IMR-90 (cell line): ENCODE data around the gene LALBA. TPM values are rescaled to one million over a fixed set of nuclear protein-coding genes. Genes with fewer than 3 reads are reported as not detected.
"Not testable (repeated sequence)": the region's sequence is repeated elsewhere in the genome, so short reads cannot be mapped to it uniquely, and the experiment has no call there.

ENCODE experiments used
- ATAC-seq: fragments of 200-7000 bp; cut with Tn5 transposase; 2 replicates; pipeline ENCODE4 v1.9.1; 2020; ENCODE audit warnings: low read depth, mild to moderate bottlenecking, moderate library complexity
- BruUV-seq: library from RNA; stranded (reverse); fragments of 400-500 nt; replicated peaks from 2 replicates; lab custom pipeline; 2021; lab: Mats Ljungman, UMichigan
- CTCF ChIA-PET: fragments of 300-600 bp; formaldehyde crosslinking; extraction: SDS; loops from one replicate; lab custom pipeline; 2021; ENCODE audit warnings: antibody characterized with exemption; lab: Yijun Ruan, JAX
- POLR2A ChIA-PET: fragments of 300-600 bp; sonication (Branson Sonifier 250); formaldehyde crosslinking; loops from one replicate; lab custom pipeline; 2022; ENCODE audit warnings: antibody characterized with exemption; ENCODE audit not compliant: unreplicated experiment; lab: Charles Lee
- DNase-seq: peaks from one replicate; pipeline ENCODE4 v3.0.0; 2013
- H2AFZ ChIP-seq: replicated peaks from 2 replicates; pipeline ENCODE3; 2013; ENCODE audit warnings: low read length, mild to moderate bottlenecking; ENCODE audit not compliant: poor library complexity
- H2AK5ac ChIP-seq: 2 replicates; pipeline ENCODE4 v1.6.1; 2013; ENCODE audit warnings: low read depth, low read length, inconsistent platforms
- H2AK9ac ChIP-seq: replicated peaks from 2 replicates; pipeline ENCODE3; 2013; ENCODE audit warnings: mild to moderate bottlenecking, low read depth, low read length, moderate library complexity; ENCODE audit not compliant: poor library complexity
- H2BK120ac ChIP-seq: 2 replicates; pipeline ENCODE4 v1.6.1; 2013; ENCODE audit warnings: low read depth, low read length, inconsistent platforms
- H2BK15ac ChIP-seq: 3 replicates; pipeline ENCODE4 v1.6.1; 2013; ENCODE audit warnings: low read depth, low read length, inconsistent platforms
- H2BK20ac ChIP-seq: 2 replicates; pipeline ENCODE4 v1.6.1; 2013; ENCODE audit warnings: low read depth, mild to moderate bottlenecking, inconsistent platforms, low read length, moderate library complexity
- H2BK5ac ChIP-seq: 2 replicates; pipeline ENCODE4 v1.6.1; 2013; ENCODE audit warnings: mild to moderate bottlenecking, low read depth, low read length, inconsistent platforms; ENCODE audit not compliant: poor library complexity, severe bottlenecking
- H3K14ac ChIP-seq: replicated peaks from 2 replicates; pipeline ENCODE4 v1.6.1; 2013; ENCODE audit warnings: low read depth, low read length, inconsistent platforms
- H3K18ac ChIP-seq: 2 replicates; pipeline ENCODE4 v1.6.1; 2013; ENCODE audit warnings: low read depth, low read length, control low read depth
- H3K23ac ChIP-seq: 2 replicates; pipeline ENCODE4 v1.6.1; 2013; ENCODE audit warnings: low read depth, low read length, inconsistent platforms
- H3K27ac ChIP-seq: 2 replicates; pipeline ENCODE4 v1.5.1; 2013; ENCODE audit warnings: mild to moderate bottlenecking, control low read depth, low read length; ENCODE audit not compliant: insufficient read depth
- H3K27me3 ChIP-seq: 2 replicates; pipeline ENCODE4 v1.6.1; 2013; ENCODE audit warnings: low read length; ENCODE audit not compliant: control insufficient read depth, insufficient read depth
- H3K36me3 ChIP-seq: 2 replicates; pipeline ENCODE4 v1.6.1; 2013; ENCODE audit warnings: low read length, mixed read lengths; ENCODE audit not compliant: control insufficient read depth, insufficient read depth
- H3K4ac ChIP-seq: 2 replicates; pipeline ENCODE4 v1.6.1; 2013; ENCODE audit warnings: low read depth, low read length, inconsistent platforms
- H3K4me1 ChIP-seq: 2 replicates; pipeline ENCODE4 v1.6.1; 2013; ENCODE audit warnings: low read length, mixed read lengths; ENCODE audit not compliant: control insufficient read depth, insufficient read depth
- H3K4me2 ChIP-seq: 2 replicates; pipeline ENCODE4 v1.6.1; 2013; ENCODE audit warnings: low read depth, mild to moderate bottlenecking, control low read depth, low read length, moderate library complexity
- H3K4me3 ChIP-seq: 2 replicates; pipeline ENCODE4 v1.5.1; 2013; ENCODE audit warnings: low read depth, mild to moderate bottlenecking, control low read depth, low read length, moderate library complexity; ENCODE audit not compliant: insufficient read depth
- H3K56ac ChIP-seq: 2 replicates; pipeline ENCODE4 v1.6.1; 2013; ENCODE audit warnings: low read length, inconsistent platforms; ENCODE audit not compliant: insufficient read depth; ENCODE audit errors: extremely low read depth
- H3K79me1 ChIP-seq, 2 experiments: 2 replicates each; pipeline ENCODE4 v1.6.1; 2013; ENCODE audit warnings: low read length in 2 of 2, inconsistent platforms in 1 of 2, low read depth in 1 of 2
- H3K9ac ChIP-seq: 2 replicates; pipeline ENCODE4 v1.6.1; 2013; ENCODE audit warnings: low read depth, low read length, control low read depth
- H3K9me1 ChIP-seq: 2 replicates; pipeline ENCODE4 v1.6.1; 2013; ENCODE audit warnings: low read length, inconsistent platforms; ENCODE audit not compliant: insufficient read depth
- H3K9me3 ChIP-seq: 2 replicates; pipeline ENCODE4 v1.6.1; 2013; ENCODE audit warnings: low read length; ENCODE audit not compliant: control insufficient read depth, insufficient read depth
- H4K20me1 ChIP-seq: 2 replicates; pipeline ENCODE4 v1.6.1; 2013; ENCODE audit warnings: low read length, inconsistent platforms; ENCODE audit not compliant: insufficient read depth
- H4K5ac ChIP-seq: 2 replicates; pipeline ENCODE4 v1.6.1; 2013; ENCODE audit warnings: mild to moderate bottlenecking, low read depth, low read length, control low read depth
- H4K8ac ChIP-seq, 2 experiments: 2 replicates each; pipeline ENCODE4 v1.6.1; 2013; ENCODE audit warnings: low read depth in 2 of 2, low read length in 2 of 2, control low read depth in 1 of 2, inconsistent platforms in 1 of 2
- H4K91ac ChIP-seq: 2 replicates; pipeline ENCODE4 v1.6.1; 2013; ENCODE audit warnings: low read depth, low read length, inconsistent platforms; ENCODE audit not compliant: insufficient read depth
- WGBS, 2 experiments: methylation state at CpG; one replicate each; pipeline versions ENCODE4 v1.1.5 to v1.1.7; 2013; ENCODE audit warnings: missing lambda C conversion rate in 2 of 2; ENCODE audit not compliant: insufficient read length in 1 of 2; ENCODE audit errors: extremely low coverage in 2 of 2; 5-methylcytosine and 5-hydroxymethylcytosine counted together
- dilution Hi-C: fragments of 300-500 bp; cut with HindIII; formaldehyde crosslinking; loops from one replicate; pipeline ENCODE4 v1.14.3; 2018; ENCODE audit warnings: low sequenced_read_pairs; ENCODE audit not compliant: unreplicated experiment
- in situ Hi-C: fragments of 300-500 bp; cut with MboI; formaldehyde crosslinking; loops from 3 replicates; pipeline ENCODE4 v1.14.3; 2019; ENCODE audit warnings: low sequenced_read_pairs, inconsistent platforms, mixed read lengths
- intact Hi-C: fragments of 100-400 bp; cut with micrococcal nuclease; formaldehyde crosslinking; loops from 2 replicates; pipeline ENCODE4 v1.10.0; 2022
- polyA plus RNA-seq, 3 experiments: library from polyadenylated mRNA; depleted of rRNA; stranded (reverse); fragments of >200 nt; gene quantifications; 2 replicates each; pipeline ENCODE4 v1.2.3, GENCODE V29; 2012; ENCODE audit warnings: low replicate concordance in 1 of 3
- total RNA-seq: library from RNA; depleted of rRNA; stranded (reverse); fragments of >200 nt; gene quantifications from 2 replicates; pipeline ENCODE4 v1.2.3, GENCODE V29; 2012

Gene LALBA
- total and polyA plus RNA-seq, 2 of the 4 experiments (the other 2 are of a cell fraction): not detected

- H3K79me1 ChIP-seq, CTCF ChIA-PET, H3K27me3 ChIP-seq, H3K4me1 ChIP-seq, H3K9me3 ChIP-seq, intact Hi-C loops, H2BK15ac ChIP-seq, H3K9me1 ChIP-seq, H3K56ac ChIP-seq, POLR2A ChIA-PET, H4K91ac ChIP-seq, DNase-seq, H2AK9ac ChIP-seq, H2AFZ ChIP-seq, H3K4me2 ChIP-seq, H3K4me3 ChIP-seq, H4K20me1 ChIP-seq, H2BK5ac ChIP-seq, BruUV-seq, H2BK20ac ChIP-seq, ATAC-seq, H3K4ac ChIP-seq, H3K27ac ChIP-seq, H3K18ac ChIP-seq, H3K9ac ChIP-seq, H3K23ac ChIP-seq, H2AK5ac ChIP-seq, H4K8ac ChIP-seq, in situ Hi-C loops, H4K5ac ChIP-seq, dilution Hi-C loops, H3K14ac ChIP-seq, H2BK120ac ChIP-seq, H3K36me3 ChIP-seq: not testable (repeated sequence)
- no CpG with 5 or more reads among the region's 11 CpGs for WGBS, 2 experiments
These were observed 16.0 kb downstream of the LALBA start for GRCh38 chr12:48553666-48554343.

- intact Hi-C loops, H2AFZ ChIP-seq, H3K9me1 ChIP-seq, in situ Hi-C loops, H4K91ac ChIP-seq, H2BK15ac ChIP-seq, H3K9ac ChIP-seq, H3K36me3 ChIP-seq, H4K5ac ChIP-seq, dilution Hi-C loops, CTCF ChIA-PET, H4K20me1 ChIP-seq, H3K79me1 ChIP-seq, H3K4me2 ChIP-seq, H3K23ac ChIP-seq, H2AK9ac ChIP-seq, H3K56ac ChIP-seq, H2AK5ac ChIP-seq, BruUV-seq, H2BK120ac ChIP-seq, ATAC-seq, H3K4me1 ChIP-seq, H4K8ac ChIP-seq, H3K27me3 ChIP-seq, H3K27ac ChIP-seq, H2BK5ac ChIP-seq, DNase-seq, H2BK20ac ChIP-seq, H3K14ac ChIP-seq, H3K4ac ChIP-seq, H3K9me3 ChIP-seq, H3K4me3 ChIP-seq, H3K18ac ChIP-seq: not testable (repeated sequence)
- WGBS, 2 experiments: no CpG with 5 or more reads among the region's 13 CpGs
- POLR2A ChIA-PET: interaction anchor here (0.6 kb wide), 1 partner anchor 28 kb away, joined by 4 read pairs; no protein-coding TSS in a partner anchor
These were observed 18.2 kb downstream of the LALBA start for GRCh38 chr12:48551636-48552035.
